KMS-11 (cell line): Measurements from ENCODE around the gene FKBP4.

Experiments used
- H2AFZ ChIP-seq: fragments of 200-600 bp; sonication (generic); 2 replicates; pipeline ENCODE4 v1.6.1; 2016; ENCODE audit warnings: antibody characterized with exemption, mixed run types, low read depth
- H3K27ac ChIP-seq: fragments of 200-600 bp; sonication (generic); 2 replicates; pipeline ENCODE4 v1.6.1; 2016; ENCODE audit warnings: mild to moderate bottlenecking, mixed run types
- H3K27me3 ChIP-seq: fragments of 200-600 bp; sonication (generic); 2 replicates; pipeline ENCODE4 v1.6.1; 2017; ENCODE audit warnings: mild to moderate bottlenecking, low read depth, mixed run types, moderate library complexity; ENCODE audit not compliant: insufficient read depth
- H3K36me3 ChIP-seq: fragments of 200-600 bp; sonication (generic); 2 replicates; pipeline ENCODE4 v1.6.1; 2017; ENCODE audit warnings: mild to moderate bottlenecking, mixed run types; ENCODE audit not compliant: insufficient read depth
- H3K4me1 ChIP-seq: fragments of 200-600 bp; sonication (generic); 2 replicates; pipeline ENCODE4 v1.6.1; 2016; ENCODE audit warnings: mild to moderate bottlenecking, low read depth, mixed run types; ENCODE audit not compliant: poor library complexity, severe bottlenecking
- H3K4me2 ChIP-seq: fragments of 200-600 bp; sonication (generic); 2 replicates; pipeline ENCODE4 v1.7.0; 2016; ENCODE audit warnings: mild to moderate bottlenecking, mixed run types
- H3K4me3 ChIP-seq: fragments of 200-600 bp; sonication (generic); IDR thresholded peaks from 2 replicates; pipeline ENCODE4 v1.6.1; 2017; ENCODE audit warnings: low read depth, low read length, mixed read lengths; ENCODE audit not compliant: insufficient read depth
- H3K79me2 ChIP-seq: fragments of 200-600 bp; sonication (generic); 2 replicates; pipeline ENCODE4 v1.6.1; 2016; ENCODE audit warnings: low read depth, mixed run types; ENCODE audit not compliant: insufficient read depth
- H3K9ac ChIP-seq: fragments of 200-600 bp; sonication (generic); 2 replicates; pipeline ENCODE4 v1.6.1; 2016; ENCODE audit warnings: mild to moderate bottlenecking, mixed run types
- H4K20me1 ChIP-seq: fragments of 200-600 bp; sonication (generic); 2 replicates; pipeline ENCODE4 v1.6.1; 2016; ENCODE audit warnings: mild to moderate bottlenecking, mixed run types; ENCODE audit not compliant: insufficient read depth
- CTCF ChIP-seq: fragments of 200-600 bp; sonication (generic); conservative IDR thresholded peaks from 2 replicates; pipeline ENCODE4 v1.6.1; 2017; ENCODE audit warnings: low read depth, mild to moderate bottlenecking, antibody characterized with exemption, low read length, moderate library complexity, mixed read lengths

FKBP4 gene

GRCh38 chr12:2754208-2754607, 40.6 kb upstream of the FKBP4 start:
- Histone ChIP-seq H2AFZ (no peak overlapping the region), H3K27me3 (peaks cover 3% of the 10 kb centered on the region; the same call in 1 of the 2 replicates), H3K36me3 (no peaks in the 10 kb centered on the region), H4K20me1 (no peaks in the 10 kb centered on the region), H3K4me2 (no peak overlapping the region), H3K27ac (no peak overlapping the region), H3K79me2 (no peaks in the 10 kb centered on the region), H3K4me3 (no peak overlapping the region), H3K4me1 (no peaks in the 10 kb centered on the region), H3K9ac (no peak overlapping the region)
- TF ChIP-seq CTCF, result no peak

- Histone ChIP-seq H3K27me3 (no peaks in the 10 kb centered on the region; the same call in 1 of the 2 replicates), H3K79me2 (no peaks in the 10 kb centered on the region), H3K9ac (no peak overlapping the region), H3K36me3 (no peaks in the 10 kb centered on the region), H3K4me3 (no peak overlapping the region), H3K27ac (no peak overlapping the region), H3K4me1 (no peaks in the 10 kb centered on the region), H3K4me2 (no peak overlapping the region), H2AFZ (no peak overlapping the region), H4K20me1 (no peaks in the 10 kb centered on the region)
- no peak for TF ChIP-seq CTCF
These were observed 38.0 kb upstream of the FKBP4 start for GRCh38 chr12:2756756-2757155.

GRCh38 chr12:2759733-2760132, 35.0 kb upstream of the FKBP4 start:
- Histone ChIP-seq H2AFZ (no peak overlapping the region), H3K4me2 (no peak overlapping the region), H3K4me3 (no peak overlapping the region), H3K36me3 (no peaks in the 10 kb centered on the region), H3K9ac (no peak overlapping the region), H3K27me3 (no peaks in the 10 kb centered on the region), H3K27ac (no peak overlapping the region), H3K79me2 (no peaks in the 10 kb centered on the region), H3K4me1 (no peaks in the 10 kb centered on the region), H4K20me1 (no peaks in the 10 kb centered on the region)
- no peak for TF ChIP-seq CTCF

DNA sequence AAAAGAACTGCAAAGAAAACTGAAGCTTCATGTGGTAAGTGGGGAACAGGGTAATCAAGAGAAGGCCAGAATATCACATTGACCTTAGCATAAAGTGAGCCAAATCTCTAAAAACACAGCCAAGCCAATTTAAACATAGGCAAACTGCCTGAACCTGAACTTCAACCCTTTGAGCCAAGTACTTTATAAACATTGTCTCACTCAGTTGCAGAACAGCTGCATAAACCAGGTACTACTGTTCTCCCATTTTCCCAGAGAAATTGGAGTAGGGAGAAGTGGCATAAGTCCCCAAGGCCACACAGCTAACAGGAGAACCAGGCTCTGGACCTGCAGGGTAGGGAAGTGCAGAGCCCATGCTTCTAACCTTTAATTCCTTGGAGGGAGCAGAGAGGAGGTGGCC, 30.4 kb upstream of the FKBP4 start:
- no peak for TF ChIP-seq CTCF
- no peaks in the 10 kb centered on the region for H3K79me2 ChIP-seq
- H4K20me1 ChIP-seq, result no peaks in the 10 kb centered on the region
- H3K27ac ChIP-seq, result no peak overlapping the region
- H3K4me2 ChIP-seq, result no peak overlapping the region
- H3K4me3 ChIP-seq, result no peak overlapping the region
- peaks cover 3% of the 10 kb centered on the region; the same call in 1 of the 2 replicates for H3K27me3 ChIP-seq
- H3K36me3 ChIP-seq, result no peaks in the 10 kb centered on the region
- no peak overlapping the region for H2AFZ ChIP-seq
- H3K9ac ChIP-seq, result no peak overlapping the region
- no peaks in the 10 kb centered on the region for H3K4me1 ChIP-seq
